Vagina (tissue), 2 donors: ENCODE data around the gene SEMA4B.

ENCODE experiments used
- POLR2A ChIP-seq, 2 donors: fragments of 450-650 bp; IDR thresholded peaks; one replicate each; pipeline ENCODE4 v1.6.1; 2017; ENCODE audit warnings: antibody characterized with exemption in 2 of 2, mild to moderate bottlenecking in 2 of 2, moderate library complexity in 2 of 2
- POLR2AphosphoS5 ChIP-seq, 2 donors: sonication (generic); formaldehyde crosslinking; IDR thresholded peaks; one replicate each; pipeline ENCODE4 v1.9.0; 2017; ENCODE audit warnings: antibody characterized with exemption in 2 of 2, mild to moderate bottlenecking in 2 of 2, low read depth in 1 of 2; ENCODE audit not compliant: insufficient read depth in 1 of 2
- TF ChIP-seq, protein P1 (sequence below), 3 experiments: fragments of 450-650 bp in 2 of 3; fragments of 200-600 bp in 1 of 3; sonication (generic) in 1 of 3; IDR thresholded peaks; one replicate each; pipeline ENCODE4 v1.5.1; 2017 to 2019; ENCODE audit warnings: antibody characterized with exemption in 3 of 3, mild to moderate bottlenecking in 2 of 3, moderate library complexity in 2 of 3

DNA sequence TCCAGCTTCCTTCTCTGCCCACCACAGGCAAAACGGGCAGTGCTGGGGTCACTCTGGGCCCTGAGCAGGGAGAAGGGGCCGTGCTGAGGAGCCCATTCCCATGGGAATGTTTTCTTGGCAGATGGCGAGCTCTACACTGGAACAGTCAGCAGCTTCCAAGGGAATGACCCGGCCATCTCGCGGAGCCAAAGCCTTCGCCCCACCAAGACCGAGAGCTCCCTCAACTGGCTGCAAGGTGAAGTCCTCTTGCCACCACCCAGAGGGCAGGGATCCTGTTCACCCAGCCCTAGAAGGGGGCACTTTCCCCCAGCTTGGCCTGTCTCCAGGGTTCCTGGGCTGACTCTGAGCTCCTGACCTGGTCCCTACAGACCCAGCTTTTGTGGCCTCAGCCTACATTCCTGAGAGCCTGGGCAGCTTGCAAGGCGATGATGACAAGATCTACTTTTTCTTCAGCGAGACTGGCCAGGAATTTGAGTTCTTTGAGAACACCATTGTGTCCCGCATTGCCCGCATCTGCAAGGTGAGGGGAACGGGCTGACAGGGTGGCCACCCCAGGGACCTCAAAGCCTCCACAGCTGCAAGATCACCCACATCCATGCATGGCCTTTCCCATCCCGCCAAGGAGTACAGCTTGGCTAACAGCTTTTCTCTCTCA is 20.2 kb downstream of the SEMA4B start:
- TF ChIP-seq, protein P1, sequence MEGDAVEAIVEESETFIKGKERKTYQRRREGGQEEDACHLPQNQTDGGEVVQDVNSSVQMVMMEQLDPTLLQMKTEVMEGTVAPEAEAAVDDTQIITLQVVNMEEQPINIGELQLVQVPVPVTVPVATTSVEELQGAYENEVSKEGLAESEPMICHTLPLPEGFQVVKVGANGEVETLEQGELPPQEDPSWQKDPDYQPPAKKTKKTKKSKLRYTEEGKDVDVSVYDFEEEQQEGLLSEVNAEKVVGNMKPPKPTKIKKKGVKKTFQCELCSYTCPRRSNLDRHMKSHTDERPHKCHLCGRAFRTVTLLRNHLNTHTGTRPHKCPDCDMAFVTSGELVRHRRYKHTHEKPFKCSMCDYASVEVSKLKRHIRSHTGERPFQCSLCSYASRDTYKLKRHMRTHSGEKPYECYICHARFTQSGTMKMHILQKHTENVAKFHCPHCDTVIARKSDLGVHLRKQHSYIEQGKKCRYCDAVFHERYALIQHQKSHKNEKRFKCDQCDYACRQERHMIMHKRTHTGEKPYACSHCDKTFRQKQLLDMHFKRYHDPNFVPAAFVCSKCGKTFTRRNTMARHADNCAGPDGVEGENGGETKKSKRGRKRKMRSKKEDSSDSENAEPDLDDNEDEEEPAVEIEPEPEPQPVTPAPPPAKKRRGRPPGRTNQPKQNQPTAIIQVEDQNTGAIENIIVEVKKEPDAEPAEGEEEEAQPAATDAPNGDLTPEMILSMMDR (IDR thresholded peaks at IDR 0.05) = peak in 2 of 3 experiments; percentile 57 to 63
- TF ChIP-seq POLR2AphosphoS5 (IDR thresholded peaks at IDR 0.05; ENCODE audit: insufficient read depth in 1 of 2, low read depth in 1 of 2) (peak in 1 of 2 donors; percentile 24), POLR2A (IDR thresholded peaks at IDR 0.05) (no peak)
